Measurements from ENCODE around the gene FAM241B.

The FAM241B gene

DNA sequence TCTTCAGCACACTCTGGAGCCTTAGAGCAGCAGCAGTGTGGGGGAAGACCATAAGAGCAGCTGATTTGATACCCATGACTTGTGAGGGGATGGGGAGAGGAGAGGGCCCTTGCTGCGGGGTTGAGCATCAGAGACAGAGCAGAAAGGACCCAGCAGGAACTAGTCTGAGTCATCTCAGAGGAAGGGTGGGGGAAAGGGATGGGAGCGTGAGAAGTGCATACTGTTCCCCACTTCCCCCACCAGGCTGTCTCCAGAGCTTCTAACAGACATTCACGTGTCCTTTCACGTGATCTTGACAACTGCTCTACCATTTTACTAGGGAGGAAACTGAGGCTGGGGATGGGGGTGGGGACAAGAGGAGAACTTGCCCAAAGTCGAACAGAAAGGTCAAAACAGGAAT, 38.7 kb downstream of the FAM241B start:
- no peak for DNase-seq

DNA sequence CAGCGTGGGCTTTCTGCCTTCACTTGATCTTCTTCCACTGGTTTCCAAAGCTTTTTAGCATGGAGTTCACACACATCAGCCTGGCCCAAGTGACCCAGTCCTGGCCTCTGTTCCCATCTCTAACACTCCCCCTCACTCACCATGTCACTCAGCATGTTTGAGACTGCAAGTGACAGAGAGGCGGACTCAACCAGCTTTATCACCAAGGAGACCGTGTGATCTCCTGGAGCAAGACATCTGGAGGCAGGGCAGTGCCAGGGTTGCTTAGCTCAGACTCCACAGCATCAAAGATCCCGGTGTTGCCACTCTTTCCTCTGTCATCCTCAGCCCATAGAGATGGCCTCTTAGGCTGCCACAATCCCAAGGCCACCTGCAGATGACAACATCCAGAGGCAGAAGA, 39.4 kb downstream of the FAM241B start:
- no peak for DNase-seq

DNA sequence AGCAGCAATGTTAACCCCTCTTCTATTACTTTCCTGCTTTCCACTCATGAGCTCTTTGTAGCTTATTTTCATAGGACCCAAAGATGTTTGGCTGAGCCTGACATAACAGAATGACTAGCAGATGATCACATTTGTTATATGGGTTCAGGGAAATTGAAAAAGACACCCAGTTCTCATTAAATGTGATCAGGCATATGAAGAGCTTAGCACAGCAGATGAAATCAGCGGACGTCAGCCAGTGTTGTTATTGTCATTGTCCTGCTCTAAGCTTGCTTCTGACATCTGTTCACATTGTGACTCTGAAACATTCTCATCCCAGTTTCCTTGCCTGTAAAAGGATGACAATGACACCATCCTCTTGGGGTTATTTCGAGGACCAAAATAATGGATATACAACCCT, 43.5 kb downstream of the FAM241B start:
- DNase-seq, result no peak

DNA sequence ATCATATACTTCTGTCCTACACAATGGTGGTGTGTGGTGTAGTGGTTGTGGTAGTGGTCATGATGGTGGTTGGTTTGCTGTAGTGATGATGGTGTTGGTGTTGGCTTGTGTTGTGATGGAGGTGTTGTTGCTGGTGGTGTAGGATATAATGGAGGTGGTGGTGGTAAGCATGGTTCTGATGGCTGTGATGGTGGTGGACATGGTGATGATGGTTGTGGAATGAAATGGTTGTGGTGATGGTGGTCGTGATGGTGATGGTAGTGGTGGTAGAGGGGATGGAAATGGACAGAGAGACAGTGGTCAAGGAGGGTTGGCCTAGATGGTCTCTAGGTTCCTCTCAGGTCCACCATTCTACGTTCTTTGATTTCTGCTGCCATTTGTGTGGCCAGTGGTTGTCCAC, 44.7 kb downstream of the FAM241B start:
- DNase-seq, result no peak

DNA sequence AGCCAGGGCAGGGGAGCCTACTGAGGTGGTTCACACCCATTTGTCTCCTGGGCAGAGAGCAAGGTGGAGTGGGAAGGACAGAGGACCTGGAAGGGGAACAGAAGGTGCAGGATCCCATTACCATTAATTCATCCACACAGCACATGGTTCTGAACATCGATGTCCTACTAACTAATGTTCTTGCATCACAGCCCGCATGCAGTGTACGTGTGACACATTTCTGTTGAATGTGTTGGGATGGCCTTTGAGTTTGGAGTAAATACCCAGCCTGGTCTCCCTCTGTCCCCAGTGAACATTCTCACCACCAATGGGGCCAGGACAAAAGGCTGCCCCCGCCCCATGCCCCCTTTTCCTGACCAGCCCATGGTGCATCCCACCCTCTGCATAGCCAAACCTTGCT, 46.3 kb downstream of the FAM241B start:
- DNase-seq, result no peak

DNA sequence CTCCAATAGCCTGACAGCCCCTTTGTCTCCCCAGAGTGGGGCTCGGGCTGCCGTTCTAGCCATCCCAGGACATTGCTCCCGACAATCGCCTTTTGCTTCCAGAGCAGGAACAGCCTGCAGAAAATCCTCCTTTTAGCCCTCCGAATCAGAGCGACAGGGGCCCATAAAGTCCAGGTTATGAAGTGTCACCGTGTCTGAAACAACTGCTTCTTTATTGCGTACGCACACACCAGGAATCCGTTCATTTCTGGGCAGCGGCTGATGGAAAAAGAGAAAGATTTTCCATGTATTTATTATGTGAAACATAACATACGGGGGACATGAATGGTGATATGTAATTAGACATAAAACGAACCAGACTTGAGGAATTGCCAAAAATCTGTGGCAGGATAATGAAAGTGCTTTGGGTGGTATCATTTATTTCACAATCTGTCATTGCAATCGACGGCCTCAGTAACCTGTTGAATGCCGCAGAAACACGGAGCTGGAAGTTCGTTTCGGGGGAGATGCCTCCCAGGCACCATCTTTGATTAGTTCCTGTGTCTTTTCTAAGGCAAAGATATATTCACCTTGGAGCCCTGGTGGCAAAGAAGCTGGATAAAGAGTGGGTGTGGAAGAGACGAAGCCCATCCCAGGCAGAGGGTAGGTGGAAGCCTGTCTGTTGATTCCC, 48.1 kb downstream of the FAM241B start:
- DNase-seq, result no peak

DNA sequence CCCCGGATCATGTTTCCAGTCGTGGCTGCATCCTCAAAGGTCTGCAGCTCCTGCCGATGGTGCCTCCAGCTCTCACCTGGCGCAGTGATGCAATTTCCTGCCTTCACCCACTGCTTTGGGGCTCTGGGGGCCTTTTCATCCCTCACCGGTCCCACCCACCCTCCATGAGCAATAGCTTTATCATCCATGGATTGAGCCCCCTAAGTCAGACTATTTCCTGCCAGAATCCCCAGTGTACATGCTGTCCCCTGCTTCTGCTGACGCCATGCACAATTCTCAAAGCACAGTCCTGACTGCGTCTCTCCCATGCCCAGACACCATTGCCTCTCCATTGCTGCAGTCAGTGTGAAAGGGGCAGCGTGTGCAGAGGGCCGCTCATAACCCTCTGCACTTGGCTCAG, 49.7 kb downstream of the FAM241B start:
- no peak for DNase-seq

DNA sequence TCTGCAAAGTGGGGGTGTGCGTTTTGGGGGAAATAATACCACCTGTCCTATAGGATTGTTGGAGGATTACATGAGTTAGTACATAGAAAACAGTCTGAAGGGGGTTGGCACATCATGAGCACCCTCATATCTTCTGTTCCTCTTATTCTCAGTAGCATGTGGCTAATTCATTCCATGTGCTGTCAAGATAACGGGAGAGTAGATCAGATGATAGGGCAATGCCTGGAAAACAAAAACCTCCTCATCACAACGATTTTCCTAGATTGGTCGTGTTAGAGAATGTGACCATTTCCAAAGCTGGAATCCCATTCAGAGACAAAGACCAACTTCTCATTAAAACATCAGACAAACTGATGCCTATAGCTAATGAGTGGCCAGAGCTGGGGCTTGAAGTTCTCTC, 50.6 kb downstream of the FAM241B start:
- no peak for DNase-seq

DNA sequence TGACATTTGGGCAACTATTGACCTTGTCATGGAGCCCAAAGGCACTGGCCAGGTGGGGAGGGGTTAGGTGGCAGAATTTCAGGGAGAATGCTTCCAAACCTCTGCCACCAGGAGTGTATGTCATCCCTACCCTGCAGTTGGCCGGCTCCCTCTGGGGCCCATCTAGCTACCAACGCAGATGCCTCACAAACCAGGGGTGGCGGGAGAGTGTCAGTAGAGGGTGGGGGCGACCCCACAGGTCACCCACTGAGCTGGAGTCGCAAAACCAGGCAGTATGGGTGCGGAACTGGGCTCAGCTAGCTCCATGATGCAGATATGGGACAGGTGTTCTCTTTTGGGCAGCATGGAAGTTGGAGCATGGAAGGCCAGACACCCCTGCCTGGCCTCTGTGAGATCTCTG, 51.4 kb downstream of the FAM241B start:
- DNase-seq, result no peak

DNA sequence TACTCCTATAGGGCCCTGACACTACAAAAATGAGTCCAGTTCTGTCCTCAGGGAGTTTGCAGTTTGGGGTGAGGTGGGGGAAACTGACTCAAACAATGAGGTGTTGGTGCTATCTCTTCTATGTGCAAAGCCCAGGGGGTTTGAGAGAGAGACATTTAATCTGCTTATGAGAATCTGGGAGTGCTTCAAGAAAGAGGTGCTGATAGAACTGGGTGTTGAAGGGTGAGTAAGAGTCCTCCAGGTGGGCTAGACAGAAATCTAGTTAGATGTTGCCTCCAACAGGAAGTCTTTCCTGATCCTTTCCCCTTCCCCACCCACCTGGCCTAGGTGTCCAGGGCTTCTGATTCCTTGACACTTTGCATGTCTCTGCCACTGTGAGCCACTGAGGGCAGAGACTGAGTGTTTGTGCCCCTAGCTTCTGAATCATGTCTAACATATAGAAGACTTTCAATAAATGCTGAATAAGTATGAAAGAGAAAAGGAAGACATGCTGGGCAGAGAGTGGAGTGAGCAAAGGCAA, 53.0 kb downstream of the FAM241B start:
- no peak for DNase-seq

Measured in NCI-H1092 treated with DMSO at 0.1 percent for 48 hours (cell line).